Keratinocyte (primary cell): ENCODE results near the gene TBC1D4.

Experiments used
- EZH2 ChIP-seq: IDR thresholded peaks from one replicate; pipeline ENCODE4 v1.6.1; 2012; ENCODE audit warnings: inconsistent platforms, mild to moderate bottlenecking, low read length, moderate library complexity
- TF ChIP-seq, protein P1 (sequence below), 3 experiments: IDR thresholded peaks in 1 of 3; conservative IDR thresholded peaks in 1 of 3; optimal IDR thresholded peaks in 1 of 3; 2 replicates in 2 of 3; 3 replicates in 1 of 3; pipeline versions ENCODE3 to v1.5.1; 2011; ENCODE audit warnings: low read length in 3 of 3, mild to moderate bottlenecking in 3 of 3, moderate library complexity in 2 of 3, control low read depth in 1 of 3, inconsistent platforms in 1 of 3; ENCODE audit not compliant: insufficient read depth in 2 of 3; ENCODE audit errors: extremely low read depth in 1 of 3

DNA sequence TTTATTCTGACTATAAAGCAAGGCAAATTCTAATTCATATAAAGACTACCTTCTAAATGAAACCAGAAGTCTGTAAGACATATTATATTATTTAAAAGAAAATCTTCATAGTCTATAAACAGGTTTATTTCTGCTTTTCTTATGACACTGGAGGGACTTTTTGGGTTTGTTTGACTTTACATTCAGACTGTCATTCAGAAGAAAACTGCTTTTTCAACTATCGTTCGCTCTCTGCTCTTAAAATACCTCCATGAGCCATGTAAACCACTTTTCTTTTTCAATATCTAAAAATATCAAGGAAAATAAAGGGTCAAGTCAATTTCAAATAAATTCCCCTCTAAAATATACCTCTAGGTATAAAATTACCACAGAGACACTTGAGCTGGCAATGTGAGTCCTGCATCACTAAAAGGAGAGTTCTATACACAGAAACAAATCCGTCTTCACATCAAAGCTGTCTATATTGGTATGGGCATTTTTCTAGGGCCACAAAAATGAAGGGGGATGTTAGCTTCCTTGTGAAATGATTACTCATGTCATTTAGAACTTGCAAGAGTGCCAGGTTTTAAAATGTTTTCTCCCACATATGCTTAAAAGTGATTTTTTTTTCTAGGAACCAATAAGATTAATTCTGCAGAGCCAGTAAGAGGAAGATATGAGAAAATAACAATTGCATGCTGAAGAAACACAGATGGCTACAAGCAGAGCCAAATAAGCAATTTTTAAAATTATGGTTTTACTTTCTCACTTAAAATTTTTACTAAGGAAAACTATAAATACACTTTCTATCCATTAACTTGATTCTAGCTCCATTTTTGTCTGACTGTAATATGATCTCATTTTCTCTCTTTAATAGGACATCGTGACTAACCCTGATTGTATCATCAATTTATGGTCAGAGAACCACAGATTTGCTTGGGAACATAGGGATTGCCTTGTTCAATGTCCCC lies 181.8 kb downstream of the TBC1D4 start:
- TF ChIP-seq, protein P1, sequence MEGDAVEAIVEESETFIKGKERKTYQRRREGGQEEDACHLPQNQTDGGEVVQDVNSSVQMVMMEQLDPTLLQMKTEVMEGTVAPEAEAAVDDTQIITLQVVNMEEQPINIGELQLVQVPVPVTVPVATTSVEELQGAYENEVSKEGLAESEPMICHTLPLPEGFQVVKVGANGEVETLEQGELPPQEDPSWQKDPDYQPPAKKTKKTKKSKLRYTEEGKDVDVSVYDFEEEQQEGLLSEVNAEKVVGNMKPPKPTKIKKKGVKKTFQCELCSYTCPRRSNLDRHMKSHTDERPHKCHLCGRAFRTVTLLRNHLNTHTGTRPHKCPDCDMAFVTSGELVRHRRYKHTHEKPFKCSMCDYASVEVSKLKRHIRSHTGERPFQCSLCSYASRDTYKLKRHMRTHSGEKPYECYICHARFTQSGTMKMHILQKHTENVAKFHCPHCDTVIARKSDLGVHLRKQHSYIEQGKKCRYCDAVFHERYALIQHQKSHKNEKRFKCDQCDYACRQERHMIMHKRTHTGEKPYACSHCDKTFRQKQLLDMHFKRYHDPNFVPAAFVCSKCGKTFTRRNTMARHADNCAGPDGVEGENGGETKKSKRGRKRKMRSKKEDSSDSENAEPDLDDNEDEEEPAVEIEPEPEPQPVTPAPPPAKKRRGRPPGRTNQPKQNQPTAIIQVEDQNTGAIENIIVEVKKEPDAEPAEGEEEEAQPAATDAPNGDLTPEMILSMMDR (optimal IDR thresholded peaks at IDR 0.05 in 1 of 3, IDR thresholded peaks at IDR 0.05 in 1 of 3, conservative IDR thresholded peaks at IDR 0.05 in 1 of 3; ENCODE audit: extremely low read depth in 1 of 3, insufficient read depth in 2 of 3, low read length in 3 of 3) = no peak
- no peak for TF ChIP-seq EZH2
